ENCODE results near the gene IQGAP3. TPM values are rescaled to one million over a fixed set of nuclear protein-coding genes. Genes with fewer than 3 reads are reported as not detected.

The IQGAP3 gene
- total and polyA plus RNA-seq, 2 experiments from 2014 or later: 11.9 to 31.8 TPM

DNA sequence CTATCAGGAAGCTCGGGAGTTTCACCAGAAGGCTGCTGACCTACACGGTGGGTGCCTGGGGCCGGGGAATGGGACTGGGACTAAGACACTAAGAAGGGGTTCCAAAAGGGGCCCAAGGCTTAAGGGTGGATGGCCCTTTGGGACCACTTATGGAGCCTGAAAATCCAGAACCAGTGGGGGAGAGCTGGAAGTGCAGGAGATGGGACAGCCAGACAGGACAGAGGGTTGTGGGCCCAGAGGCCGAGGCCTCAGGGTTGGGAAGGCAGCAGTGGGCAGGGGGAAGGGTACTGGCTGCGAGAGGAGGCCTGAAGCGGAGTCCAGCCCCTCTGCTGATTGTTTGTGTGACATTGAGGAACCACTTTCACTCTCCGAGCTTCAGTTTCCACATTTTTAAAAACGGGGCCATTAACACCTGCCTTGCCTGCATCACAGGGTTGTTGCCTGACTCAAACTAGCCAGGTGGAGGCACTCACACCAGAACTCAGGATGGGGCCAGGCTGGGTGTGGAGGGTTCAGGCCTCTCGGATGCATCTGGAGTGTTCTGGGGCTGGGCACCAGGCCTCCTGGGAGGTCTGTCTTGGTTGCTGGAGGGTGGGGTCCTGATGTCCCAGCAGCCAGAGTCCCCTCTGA is 10.1 kb upstream of the IQGAP3 start:
- Histone ChIP-seq H3K4me3 (no peak overlapping the region), H3K9me2 (ENCODE audit: insufficient read depth) (0 out of 2 replicates have a peak, but pooled peaks cover 3% of the 10 kb centered on the region), H3K36me3 (ENCODE audit: insufficient read depth) (no peaks in the 10 kb centered on the region), H3K4me2 (no peak overlapping the region), H2AFZ (0 out of 2 replicates have a peak overlapping the region, but pooled peaks have one; percentile 7), H3K27me3 (ENCODE audit: insufficient read depth) (no peaks in the 10 kb centered on the region), H3K27ac (ENCODE audit: low read depth) (no peak overlapping the region), H4K20me1 (replicated peaks; ENCODE audit: insufficient read depth) (no peaks in the 10 kb centered on the region), H3K4me1 (ENCODE audit: insufficient read depth) (peaks cover 10% of the 10 kb centered on the region), H3K79me2 (replicated peaks; ENCODE audit: insufficient read depth) (no peaks in the 10 kb centered on the region), H3F3A (replicated peaks; ENCODE audit: low read depth) (no peaks in the 10 kb centered on the region)
- DNase-seq (ENCODE audit: low spot score): no peak
- Mint-ChIP-seq H3K4me1 (peaks cover 26% of the 10 kb centered on the region), H3K9me3 (no peaks in the 10 kb centered on the region; the same call in 2 of the 3 replicates), H3K27me3 (ENCODE audit: insufficient read depth, low read depth, poor library complexity) (peaks cover 9% of the 10 kb centered on the region), H3K27ac (no peak overlapping the region), H3K4me3 (no peak overlapping the region), H3K36me3 (ENCODE audit: low read depth) (no peaks in the 10 kb centered on the region; the same call in 2 of the 3 replicates)
- no peak for ATAC-seq
- TF ChIP-seq EZH2phosphoT487 (IDR thresholded peaks at IDR 0.05; ENCODE audit: unreplicated experiment): no peak
- TF ChIP-seq CTCF (conservative IDR thresholded peaks at IDR 0.05; ENCODE audit: low read depth in 2 of 2): 0 out of 4 replicates have a peak, but pooled peaks of 1 of the 2 experiments have one; percentile 9

DNA sequence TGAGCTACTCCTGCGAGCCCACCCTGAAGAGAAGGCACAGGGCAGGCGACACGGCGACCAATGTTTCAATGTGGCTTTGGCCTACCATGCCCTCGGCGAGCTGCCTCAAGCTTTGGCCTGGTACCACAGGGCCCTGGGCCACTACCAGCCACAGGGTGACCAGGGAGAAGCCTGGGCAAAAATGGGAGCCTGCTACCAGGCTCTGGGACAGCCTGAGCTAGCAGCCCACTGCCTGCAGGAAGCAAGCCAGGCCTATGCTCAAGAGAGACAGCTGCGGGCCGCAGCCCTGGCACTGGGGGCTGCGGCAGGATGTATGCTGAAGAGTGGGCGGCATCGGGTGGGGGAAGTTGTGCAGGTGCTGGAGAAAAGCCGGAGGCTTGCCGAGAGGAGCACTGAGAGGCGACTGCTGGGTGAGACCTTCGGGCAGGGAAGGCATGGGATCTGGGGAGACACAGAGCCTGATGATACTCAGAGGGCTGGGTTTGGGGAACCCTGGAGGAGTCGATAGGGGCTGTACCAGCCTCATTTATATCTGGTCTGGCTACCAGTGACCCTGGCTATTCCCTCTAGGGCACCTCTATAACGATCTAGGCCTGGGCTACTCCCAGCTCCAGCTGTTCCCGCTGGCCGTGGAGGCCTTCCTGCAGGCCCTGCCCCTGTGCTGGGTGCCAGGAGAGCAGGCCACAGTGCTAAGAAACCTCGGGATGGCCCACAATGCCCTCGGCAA is 9.5 kb upstream of the IQGAP3 start:
- H3K27ac ChIP-seq (ENCODE audit: low read depth): no peak overlapping the region
- no peaks in the 10 kb centered on the region for H3F3A ChIP-seq (replicated peaks; ENCODE audit: low read depth)
- H2AFZ ChIP-seq: 0 out of 2 replicates have a peak overlapping the region, but pooled peaks have one; percentile 7
- no peaks in the 10 kb centered on the region; the same call in 2 of the 3 replicates for H3K36me3 Mint-ChIP-seq (ENCODE audit: low read depth)
- H3K4me1 ChIP-seq (ENCODE audit: insufficient read depth): peaks cover 10% of the 10 kb centered on the region
- H3K9me2 ChIP-seq (ENCODE audit: insufficient read depth): 0 out of 2 replicates have a peak, but pooled peaks cover 3% of the 10 kb centered on the region
- ATAC-seq: no peak
- no peak overlapping the region for H3K4me2 ChIP-seq
- DNase-seq (ENCODE audit: low spot score): no peak
- no peaks in the 10 kb centered on the region for H3K36me3 ChIP-seq (ENCODE audit: insufficient read depth)
- no peak overlapping the region for H3K27ac Mint-ChIP-seq
- no peak overlapping the region for H3K4me3 ChIP-seq
- peaks cover 9% of the 10 kb centered on the region for H3K27me3 Mint-ChIP-seq (ENCODE audit: insufficient read depth, low read depth, poor library complexity)
- no peaks in the 10 kb centered on the region for H3K79me2 ChIP-seq (replicated peaks; ENCODE audit: insufficient read depth)
- H3K4me3 Mint-ChIP-seq: no peak overlapping the region
- no peaks in the 10 kb centered on the region; the same call in 2 of the 3 replicates for H3K9me3 Mint-ChIP-seq
- H3K4me1 Mint-ChIP-seq: peaks cover 26% of the 10 kb centered on the region
- no peaks in the 10 kb centered on the region for H3K27me3 ChIP-seq (ENCODE audit: insufficient read depth)
- no peaks in the 10 kb centered on the region for H4K20me1 ChIP-seq (replicated peaks; ENCODE audit: insufficient read depth)
- TF ChIP-seq EZH2phosphoT487 (IDR thresholded peaks at IDR 0.05; ENCODE audit: unreplicated experiment) (no peak), ZNF331 (CRISPR knock-in tag; IDR thresholded peaks at IDR 0.05; ENCODE audit: low read depth) (no peak), NANOG (IDR thresholded peaks at IDR 0.05; ENCODE audit: borderline replicate concordance) (no peak), ZNF114 (CRISPR knock-in tag; IDR thresholded peaks at IDR 0.05) (no peak), CTCF (conservative IDR thresholded peaks at IDR 0.05; ENCODE audit: low read depth in 2 of 2) (no peak), STAT1 (IDR thresholded peaks at IDR 0.05; ENCODE audit: unreplicated experiment) (no peak), POLR2AphosphoS5 (IDR thresholded peaks at IDR 0.05; ENCODE audit: low read depth) (no peak), JUNB (IDR thresholded peaks at IDR 0.05; ENCODE audit: unreplicated experiment) (no peak)
- TF ChIP-seq, protein P1, sequence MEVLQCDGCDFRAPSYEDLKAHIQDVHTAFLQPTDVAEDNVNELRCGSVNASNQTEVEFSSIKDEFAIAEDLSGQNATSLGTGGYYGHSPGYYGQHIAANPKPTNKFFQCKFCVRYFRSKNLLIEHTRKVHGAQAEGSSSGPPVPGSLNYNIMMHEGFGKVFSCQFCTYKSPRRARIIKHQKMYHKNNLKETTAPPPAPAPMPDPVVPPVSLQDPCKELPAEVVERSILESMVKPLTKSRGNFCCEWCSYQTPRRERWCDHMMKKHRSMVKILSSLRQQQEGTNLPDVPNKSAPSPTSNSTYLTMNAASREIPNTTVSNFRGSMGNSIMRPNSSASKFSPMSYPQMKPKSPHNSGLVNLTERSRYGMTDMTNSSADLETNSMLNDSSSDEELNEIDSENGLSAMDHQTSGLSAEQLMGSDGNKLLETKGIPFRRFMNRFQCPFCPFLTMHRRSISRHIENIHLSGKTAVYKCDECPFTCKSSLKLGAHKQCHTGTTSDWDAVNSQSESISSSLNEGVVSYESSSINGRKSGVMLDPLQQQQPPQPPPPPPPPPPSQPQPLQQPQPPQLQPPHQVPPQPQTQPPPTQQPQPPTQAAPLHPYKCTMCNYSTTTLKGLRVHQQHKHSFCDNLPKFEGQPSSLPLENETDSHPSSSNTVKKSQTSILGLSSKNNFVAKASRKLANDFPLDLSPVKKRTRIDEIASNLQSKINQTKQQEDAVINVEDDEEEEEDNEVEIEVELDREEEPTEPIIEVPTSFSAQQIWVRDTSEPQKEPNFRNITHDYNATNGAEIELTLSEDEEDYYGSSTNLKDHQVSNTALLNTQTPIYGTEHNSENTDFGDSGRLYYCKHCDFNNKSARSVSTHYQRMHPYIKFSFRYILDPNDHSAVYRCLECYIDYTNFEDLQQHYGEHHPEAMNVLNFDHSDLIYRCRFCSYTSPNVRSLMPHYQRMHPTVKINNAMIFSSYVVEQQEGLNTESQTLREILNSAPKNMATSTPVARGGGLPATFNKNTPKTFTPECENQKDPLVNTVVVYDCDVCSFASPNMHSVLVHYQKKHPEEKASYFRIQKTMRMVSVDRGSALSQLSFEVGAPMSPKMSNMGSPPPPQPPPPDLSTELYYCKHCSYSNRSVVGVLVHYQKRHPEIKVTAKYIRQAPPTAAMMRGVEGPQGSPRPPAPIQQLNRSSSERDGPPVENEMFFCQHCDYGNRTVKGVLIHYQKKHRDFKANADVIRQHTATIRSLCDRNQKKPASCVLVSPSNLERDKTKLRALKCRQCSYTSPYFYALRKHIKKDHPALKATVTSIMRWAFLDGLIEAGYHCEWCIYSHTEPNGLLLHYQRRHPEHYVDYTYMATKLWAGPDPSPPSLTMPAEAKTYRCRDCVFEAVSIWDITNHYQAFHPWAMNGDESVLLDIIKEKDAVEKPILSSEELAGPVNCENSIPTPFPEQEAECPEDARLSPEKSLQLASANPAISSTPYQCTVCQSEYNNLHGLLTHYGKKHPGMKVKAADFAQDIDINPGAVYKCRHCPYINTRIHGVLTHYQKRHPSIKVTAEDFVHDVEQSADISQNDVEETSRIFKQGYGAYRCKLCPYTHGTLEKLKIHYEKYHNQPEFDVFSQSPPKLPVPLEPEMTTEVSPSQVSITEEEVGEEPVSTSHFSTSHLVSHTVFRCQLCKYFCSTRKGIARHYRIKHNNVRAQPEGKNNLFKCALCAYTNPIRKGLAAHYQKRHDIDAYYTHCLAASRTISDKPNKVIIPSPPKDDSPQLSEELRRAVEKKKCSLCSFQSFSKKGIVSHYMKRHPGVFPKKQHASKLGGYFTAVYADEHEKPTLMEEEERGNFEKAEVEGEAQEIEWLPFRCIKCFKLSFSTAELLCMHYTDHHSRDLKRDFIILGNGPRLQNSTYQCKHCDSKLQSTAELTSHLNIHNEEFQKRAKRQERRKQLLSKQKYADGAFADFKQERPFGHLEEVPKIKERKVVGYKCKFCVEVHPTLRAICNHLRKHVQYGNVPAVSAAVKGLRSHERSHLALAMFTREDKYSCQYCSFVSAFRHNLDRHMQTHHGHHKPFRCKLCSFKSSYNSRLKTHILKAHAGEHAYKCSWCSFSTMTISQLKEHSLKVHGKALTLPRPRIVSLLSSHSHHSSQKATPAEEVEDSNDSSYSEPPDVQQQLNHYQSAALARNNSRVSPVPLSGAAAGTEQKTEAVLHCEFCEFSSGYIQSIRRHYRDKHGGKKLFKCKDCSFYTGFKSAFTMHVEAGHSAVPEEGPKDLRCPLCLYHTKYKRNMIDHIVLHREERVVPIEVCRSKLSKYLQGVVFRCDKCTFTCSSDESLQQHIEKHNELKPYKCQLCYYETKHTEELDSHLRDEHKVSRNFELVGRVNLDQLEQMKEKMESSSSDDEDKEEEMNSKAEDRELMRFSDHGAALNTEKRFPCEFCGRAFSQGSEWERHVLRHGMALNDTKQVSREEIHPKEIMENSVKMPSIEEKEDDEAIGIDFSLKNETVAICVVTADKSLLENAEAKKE (CRISPR knock-in tag; IDR thresholded peaks at IDR 0.05): no peak

All from GM23338 (cell line).